GM10266 (cell line): Measurements from ENCODE around the gene BBS4.

Source experiments
- DNase-seq: peaks from one replicate; pipeline ENCODE4 v3.0.0; 2012; ENCODE audit errors: extremely low spot score
- CTCF ChIP-seq: IDR thresholded peaks from 2 replicates; pipeline ENCODE4 v1.5.1; 2012; ENCODE audit warnings: mild to moderate bottlenecking, low read depth; ENCODE audit not compliant: control insufficient read depth, insufficient read depth; ENCODE audit errors: missing control alignments

BBS4 gene

GRCh38 chr15:72760590-72761260 is 74.7 kb downstream of the BBS4 start:
- no peak for TF ChIP-seq CTCF
- DNase-seq: no peak

GRCh38 chr15:72764656-72765055 is 78.6 kb downstream of the BBS4 start:
- no peak for DNase-seq
- no peak for TF ChIP-seq CTCF

DNA sequence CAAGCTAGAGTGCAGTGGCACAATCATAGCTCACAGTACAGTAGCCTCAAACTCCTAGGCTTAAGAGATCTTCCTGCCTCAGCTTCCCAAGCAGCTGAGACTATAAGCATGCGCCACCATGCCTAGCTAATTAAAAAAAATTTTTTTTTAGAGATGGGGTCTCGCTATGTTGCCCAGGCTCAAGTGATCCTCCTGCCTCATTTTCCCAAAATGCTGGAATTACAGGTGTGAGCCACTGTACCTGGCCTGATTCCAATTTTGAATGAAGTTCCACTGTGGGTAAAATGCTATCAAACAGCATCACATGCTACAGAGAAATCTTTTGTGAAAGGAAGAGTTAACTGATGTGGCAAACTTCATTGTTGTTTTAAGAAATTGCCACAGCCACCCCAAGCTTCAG is 80.0 kb downstream of the BBS4 start:
- no peak for TF ChIP-seq CTCF
- no peak for DNase-seq

DNA sequence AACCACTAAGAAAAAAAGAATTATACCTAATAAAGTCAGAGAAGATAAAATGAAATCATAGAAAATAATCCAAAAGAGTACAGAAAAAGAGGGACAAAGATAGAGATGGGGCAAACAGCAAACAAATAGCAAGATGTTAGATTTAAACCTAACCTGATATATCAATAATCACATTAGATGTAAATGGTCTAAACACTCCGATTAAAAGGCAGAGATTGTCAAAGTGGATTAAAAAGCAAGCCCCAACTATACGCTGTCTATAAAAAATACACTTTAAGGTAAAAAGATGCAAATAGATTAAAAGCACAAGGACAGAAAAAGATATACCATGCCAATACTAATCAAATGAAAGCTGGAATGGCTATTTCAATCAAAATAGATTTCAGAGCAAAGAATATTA is 80.8 kb downstream of the BBS4 start:
- TF ChIP-seq CTCF: no peak
- no peak for DNase-seq

- no peak for TF ChIP-seq CTCF
- DNase-seq: no peak
Observed at GRCh38 chr15:72770673-72771328, 84.8 kb downstream of the BBS4 start.

DNA sequence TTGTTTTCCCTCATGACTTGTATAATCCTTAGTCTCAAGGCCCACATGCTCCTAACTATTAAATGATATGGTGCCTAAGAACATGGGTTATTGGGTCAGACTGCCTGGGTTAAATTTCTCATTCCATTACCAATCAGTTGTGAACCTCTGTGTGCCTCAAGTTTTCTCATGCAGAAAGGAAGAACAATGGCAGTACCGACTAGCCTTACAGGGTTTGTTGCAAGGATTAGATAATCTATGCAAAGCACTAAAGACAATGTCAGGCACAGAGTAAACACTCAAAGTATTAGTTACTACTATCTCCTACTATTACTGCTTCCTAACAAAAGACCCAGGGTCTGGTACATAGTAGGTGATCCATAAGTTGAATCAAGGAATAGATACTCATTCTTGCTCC is 85.3 kb downstream of the BBS4 start:
- DNase-seq: no peak
- TF ChIP-seq CTCF: no peak

- DNase-seq: no peak
- TF ChIP-seq CTCF: no peak
Observed at GRCh38 chr15:72774696-72775383, 88.8 kb downstream of the BBS4 start.
